Breast epithelium (tissue), 3 donors: ENCODE results near the gene NSMCE1.

Source experiments
- POLR2A ChIP-seq: fragments of 450-650 bp; IDR thresholded peaks from one replicate; pipeline ENCODE4 v1.6.1; 2016; ENCODE audit warnings: antibody characterized with exemption, mild to moderate bottlenecking, moderate library complexity
- POLR2AphosphoS5 ChIP-seq, 3 donors: sonication (generic); formaldehyde crosslinking; IDR thresholded peaks; one replicate each; pipeline ENCODE4 v1.6.1; 2017; ENCODE audit warnings: antibody characterized with exemption in 3 of 3
- TF ChIP-seq, protein P1 (sequence below), 3 donors: fragments of 450-650 bp; IDR thresholded peaks; one replicate each; pipeline ENCODE4 v1.5.1; 2016 to 2017; ENCODE audit warnings: antibody characterized with exemption in 3 of 3, mild to moderate bottlenecking in 3 of 3, moderate library complexity in 3 of 3

DNA sequence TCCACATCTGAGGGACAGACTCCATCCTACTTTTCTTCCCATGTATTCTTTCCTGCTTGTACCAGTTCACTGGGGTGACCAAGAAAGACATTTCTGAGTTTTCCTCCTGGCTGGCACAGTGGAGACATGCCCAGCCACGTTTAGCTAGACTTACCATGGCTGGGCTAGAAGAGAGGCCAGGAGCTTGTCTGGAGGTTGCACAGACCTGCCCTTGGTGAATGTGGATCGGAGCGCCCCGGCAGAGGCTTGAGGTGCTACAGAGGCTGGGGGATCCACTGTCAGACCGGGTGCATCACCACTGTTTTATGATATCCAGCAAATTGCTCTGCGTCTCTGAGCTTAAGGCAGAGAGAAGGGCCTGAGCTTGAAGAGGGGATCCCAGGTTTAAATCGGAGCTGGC lies 48.7 kb upstream of the NSMCE1 start:
- TF ChIP-seq POLR2A (no peak), POLR2AphosphoS5 (IDR thresholded peaks at IDR 0.05) (no peak)
- TF ChIP-seq, protein P1, sequence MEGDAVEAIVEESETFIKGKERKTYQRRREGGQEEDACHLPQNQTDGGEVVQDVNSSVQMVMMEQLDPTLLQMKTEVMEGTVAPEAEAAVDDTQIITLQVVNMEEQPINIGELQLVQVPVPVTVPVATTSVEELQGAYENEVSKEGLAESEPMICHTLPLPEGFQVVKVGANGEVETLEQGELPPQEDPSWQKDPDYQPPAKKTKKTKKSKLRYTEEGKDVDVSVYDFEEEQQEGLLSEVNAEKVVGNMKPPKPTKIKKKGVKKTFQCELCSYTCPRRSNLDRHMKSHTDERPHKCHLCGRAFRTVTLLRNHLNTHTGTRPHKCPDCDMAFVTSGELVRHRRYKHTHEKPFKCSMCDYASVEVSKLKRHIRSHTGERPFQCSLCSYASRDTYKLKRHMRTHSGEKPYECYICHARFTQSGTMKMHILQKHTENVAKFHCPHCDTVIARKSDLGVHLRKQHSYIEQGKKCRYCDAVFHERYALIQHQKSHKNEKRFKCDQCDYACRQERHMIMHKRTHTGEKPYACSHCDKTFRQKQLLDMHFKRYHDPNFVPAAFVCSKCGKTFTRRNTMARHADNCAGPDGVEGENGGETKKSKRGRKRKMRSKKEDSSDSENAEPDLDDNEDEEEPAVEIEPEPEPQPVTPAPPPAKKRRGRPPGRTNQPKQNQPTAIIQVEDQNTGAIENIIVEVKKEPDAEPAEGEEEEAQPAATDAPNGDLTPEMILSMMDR (IDR thresholded peaks at IDR 0.05): no peak
